Stimulated activated CD4-positive, alpha-beta T cell treated with anti-CD3 and anti-CD28 coated beads, Interleukin-1b, Interleukin-23, amount 100 ng/mL, for 4 hours (primary cell): ENCODE data around the gene HARBI1.

ENCODE experiments used
- DNase-seq, 2 donors: peaks; one replicate each; pipeline ENCODE4 v3.0.0-alpha.2; 2020; ENCODE audit warnings: low read depth in 2 of 2

Gene HARBI1

DNA sequence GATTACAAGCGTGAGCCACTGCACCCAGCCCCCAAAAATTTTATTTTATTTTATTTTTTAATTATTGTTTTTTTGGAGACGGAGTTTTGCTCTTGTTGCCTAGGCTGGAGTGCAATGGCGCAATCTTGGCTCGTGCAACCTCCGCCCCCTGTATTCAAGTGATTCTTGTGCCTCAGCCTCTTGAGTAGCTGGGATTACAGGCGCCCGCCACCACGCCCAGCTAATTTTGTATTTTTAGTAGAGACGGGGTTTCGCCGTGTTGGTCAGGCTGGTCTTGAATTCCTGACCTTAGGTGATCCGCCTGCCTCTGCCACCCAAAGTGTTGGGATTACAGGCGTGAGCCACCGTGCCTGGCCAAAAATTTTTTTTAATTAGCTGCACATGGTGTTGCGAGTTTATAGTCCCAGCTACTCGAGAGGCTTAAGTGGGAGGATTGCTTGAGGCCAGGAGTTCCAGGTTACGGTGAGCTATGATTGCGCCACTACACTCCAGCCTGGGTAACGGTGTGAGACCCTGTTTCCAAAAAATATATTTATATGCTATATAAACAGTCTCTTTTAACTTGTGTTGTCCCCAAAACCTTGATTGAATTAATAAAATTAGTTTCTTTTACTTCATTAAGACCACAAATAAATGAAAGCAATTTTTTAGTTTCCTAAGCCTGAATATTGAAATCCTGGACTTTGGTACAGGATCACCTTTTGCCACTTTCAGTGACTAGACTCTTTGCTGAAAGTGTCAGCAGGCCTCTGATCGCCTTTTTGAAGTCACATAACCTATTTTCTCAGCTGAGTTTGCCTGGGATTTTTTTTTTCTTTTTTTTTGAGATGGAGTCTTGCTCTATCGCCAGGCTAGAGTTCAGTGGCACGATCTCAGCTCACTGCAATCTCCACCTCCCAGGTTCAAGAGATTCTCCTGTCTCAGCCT lies 16.5 kb upstream of the HARBI1 start:
- no peak for DNase-seq

DNA sequence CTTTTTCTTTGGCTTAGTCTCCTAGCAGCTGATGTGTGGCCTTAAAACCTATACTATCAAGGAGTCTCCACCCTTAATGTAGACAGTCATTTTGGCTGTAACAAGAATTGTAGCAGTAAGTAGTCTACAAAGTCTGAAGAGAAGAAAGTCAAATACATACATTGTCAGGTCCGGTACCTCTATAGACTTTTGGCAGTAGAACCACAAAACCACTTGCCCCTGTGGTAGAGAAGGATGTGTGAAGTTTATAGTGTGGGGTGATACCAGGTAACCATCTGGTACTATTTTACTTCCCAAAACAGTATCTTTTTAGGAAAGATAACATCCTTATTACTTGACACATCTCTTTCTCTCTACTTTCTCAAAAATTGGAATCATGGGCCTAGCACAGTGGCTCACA lies 15.5 kb upstream of the HARBI1 start:
- no peak for DNase-seq

DNA sequence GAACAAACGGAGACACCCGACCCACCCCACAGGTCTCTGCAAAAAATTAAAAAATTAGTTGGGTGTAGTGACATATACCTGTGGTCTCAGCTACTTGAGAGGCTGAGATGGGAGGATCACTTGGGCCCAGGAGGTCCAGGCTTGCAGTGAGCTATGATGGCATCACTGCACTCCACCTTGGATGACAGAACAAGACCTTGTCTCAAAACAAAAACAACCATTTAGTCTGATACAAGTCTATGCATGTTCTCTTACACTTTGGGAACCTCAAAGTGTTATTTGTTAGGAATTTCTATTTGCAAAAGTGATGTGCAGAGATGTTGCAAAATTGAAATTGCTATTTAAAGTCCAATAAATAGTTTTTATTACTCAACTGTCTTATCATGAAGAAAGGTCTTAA lies 14.6 kb upstream of the HARBI1 start:
- DNase-seq, result no peak

- DNase-seq, result no peak
These were observed 13.2 kb upstream of the HARBI1 start for GRCh38 chr11:46630237-46630636.

DNA sequence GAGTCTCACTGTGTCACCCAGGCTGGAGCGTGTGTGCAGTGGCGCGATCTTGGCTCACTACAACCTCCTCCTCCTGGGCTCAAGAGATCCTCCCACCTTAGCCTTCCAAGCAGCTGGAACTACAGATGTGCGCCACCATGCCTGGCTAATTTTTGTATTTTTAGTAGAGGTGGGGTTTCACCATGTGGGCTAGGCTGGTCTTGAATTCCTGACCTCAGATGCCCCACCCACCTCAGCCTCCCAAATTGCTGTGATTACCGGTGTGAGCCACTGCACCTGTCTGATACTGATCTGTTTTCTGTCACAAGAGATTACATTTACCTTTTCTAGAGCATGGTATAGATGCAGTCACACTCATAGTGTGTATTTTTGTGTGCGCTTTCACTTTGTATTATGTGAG lies 11.9 kb upstream of the HARBI1 start:
- DNase-seq, result no peak

DNA sequence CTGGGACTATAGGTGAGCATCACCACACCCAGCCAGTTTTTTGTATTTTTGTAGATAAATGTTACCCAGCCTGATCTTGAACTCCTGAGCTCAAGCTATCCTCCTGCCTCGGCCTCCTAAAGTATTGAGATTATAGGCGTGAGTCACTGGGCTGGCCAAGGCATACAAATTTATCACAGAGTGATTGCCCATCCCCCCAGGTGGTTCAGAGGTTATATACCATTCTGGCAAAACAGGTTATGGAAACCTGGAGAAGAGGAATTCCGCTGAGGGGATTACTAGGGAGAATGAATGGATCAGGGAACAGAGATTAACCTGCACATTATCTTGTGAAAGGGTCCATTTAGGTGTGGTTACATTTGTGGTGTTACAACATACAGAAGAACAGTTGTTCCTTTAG lies 8.4 kb upstream of the HARBI1 start:
- DNase-seq, result no peak

- DNase-seq, result no peak
These were observed 1.8 kb upstream of the HARBI1 start for GRCh38 chr11:46618837-46619236.

DNA sequence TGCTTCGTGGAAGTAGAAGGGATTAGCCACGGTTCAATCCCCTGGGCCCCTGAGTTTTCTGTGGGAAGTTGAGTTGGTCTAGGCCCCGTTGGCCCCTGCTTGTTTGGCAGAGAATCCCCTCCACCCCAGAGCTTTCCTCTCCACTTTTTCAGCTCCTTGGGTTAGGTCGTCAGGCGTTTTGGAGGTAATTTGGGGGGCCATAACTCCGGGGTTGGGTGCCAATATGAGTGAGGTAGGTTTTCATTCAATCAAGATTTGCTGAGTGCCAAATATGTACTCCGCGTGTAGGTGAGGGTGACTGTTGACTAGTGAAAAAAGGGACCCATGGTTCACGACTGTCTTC lies 916 bp upstream of the HARBI1 start:
- DNase-seq, result no peak

DNA sequence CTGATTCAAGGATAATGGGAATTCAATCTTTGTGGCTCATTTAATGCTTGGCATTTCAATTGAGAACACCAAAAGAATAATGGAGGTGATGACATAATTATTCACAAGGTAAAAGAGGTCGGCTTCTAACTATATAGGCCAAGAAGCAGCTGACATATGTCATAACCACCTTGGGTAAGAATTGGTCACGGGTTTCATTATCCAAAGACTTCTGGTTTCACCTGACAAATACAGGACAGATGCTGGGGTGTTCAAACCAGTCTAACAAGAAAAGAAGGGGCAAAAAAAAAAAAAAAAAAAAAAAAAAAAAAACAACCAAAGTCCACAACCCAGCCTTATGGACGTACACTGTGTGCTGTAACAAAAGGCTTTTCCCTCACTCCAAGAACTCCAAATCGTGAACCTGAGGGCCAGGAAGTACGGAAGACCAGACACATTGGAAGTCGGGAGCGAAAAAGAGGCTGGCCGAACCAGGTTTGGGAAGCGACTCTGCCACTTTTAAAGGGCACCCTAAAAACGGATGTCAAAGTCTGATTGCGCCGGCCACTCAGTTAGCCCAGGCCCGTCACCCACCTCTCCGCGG lies 385 bp downstream of the HARBI1 start:
- no peak for DNase-seq

- DNase-seq, result no peak
These were observed 1.3 kb downstream of the HARBI1 start for GRCh38 chr11:46615756-46616155.

DNA sequence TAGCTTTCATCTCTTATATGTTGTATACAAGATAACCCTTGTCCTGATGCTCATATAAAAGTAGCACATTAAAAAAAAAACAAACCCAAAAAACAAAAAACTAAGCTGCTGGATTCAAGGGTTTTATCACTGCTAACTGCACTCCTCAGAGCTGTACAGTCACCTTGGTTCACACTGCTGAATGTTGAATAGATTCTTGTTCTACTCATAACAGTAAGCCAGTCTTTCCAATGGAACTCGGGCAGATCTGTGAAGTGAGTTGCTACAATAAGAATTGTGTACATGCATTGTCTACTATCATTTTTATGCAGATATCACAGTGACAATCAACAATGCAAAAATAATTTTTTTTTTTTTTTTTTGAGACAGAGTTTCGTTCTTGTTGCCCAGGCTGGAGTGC lies 4.7 kb downstream of the HARBI1 start:
- DNase-seq, result no peak

DNA sequence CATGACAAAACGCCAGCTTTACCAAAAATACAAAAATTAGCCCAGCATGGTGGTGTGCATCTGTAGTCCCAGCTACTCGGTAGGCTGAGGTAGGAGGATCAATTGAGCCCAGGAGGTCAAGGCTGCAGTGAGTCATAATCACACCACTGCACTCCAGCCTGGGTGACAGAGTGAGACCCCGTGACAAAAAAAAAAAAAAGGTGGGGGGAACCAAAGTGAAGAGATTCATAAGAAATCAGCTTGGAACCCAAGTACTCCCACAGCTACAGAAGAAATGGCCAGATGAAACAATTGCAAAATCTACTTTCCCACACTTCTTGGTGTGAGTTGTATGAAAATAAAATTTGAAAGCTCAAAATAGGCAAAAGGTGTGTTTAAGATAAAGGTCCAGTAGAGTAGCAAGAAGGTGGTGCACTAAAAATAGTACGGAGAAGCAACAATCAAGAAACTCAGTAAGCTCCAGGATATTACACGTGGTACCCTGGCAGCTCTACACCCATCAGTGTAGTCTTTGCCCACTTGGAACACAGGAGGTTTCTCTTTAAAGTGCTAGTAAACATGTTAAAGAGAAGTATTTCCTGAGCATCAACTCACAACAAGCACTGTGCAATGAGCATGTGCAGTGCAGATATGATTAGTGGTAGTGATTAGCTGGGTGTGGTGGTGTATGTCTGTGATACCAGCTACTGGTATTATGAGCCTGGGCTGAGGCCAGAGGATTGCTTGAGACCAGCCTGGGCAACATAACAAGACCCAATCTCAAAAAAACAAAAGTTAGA lies 5.3 kb downstream of the HARBI1 start:
- no peak for DNase-seq

GRCh38 chr11:46609386-46609785 lies 7.6 kb downstream of the HARBI1 start:
- no peak for DNase-seq

DNA sequence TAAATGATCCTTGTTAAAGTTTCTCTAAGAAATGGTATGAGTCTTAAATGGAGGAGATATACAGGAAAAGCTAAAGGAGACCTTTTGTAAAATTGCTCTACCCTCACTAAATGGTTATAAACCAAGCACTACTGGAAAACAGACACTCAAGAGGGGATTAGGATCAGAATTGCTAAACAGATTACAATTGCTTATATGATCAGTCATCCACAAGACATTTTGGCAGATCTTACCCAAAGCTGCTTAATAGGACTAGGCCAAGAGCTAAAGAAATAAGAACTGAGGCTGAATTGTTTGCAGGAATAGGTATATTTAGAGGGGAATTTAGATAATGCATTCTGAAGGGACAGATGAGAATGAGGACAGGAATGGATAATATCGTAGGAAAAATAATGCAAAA lies 9.5 kb downstream of the HARBI1 start:
- DNase-seq, result no peak

- no peak for DNase-seq
These were observed 12.2 kb downstream of the HARBI1 start for GRCh38 chr11:46604796-46605195.

- DNase-seq, result no peak
These were observed 13.2 kb downstream of the HARBI1 start for GRCh38 chr11:46603704-46604308.

DNA sequence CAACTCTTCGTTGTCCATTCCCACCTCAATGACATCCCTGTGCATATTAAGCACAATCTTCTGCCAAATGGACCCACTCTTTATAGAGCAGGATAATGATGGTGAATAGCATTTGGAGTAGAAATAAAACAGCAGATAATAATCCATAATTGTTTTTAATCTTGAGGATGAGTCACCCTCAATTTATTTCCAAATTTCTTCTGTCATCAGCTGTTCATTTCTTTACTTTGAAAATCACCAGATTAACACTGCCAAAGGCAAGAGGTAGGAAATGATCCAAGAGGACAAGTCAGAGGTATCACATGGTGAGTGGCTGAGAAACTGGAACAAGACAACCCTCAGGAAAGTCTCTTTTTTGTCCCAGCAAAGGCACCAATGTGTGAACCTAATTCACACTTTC lies 15.9 kb downstream of the HARBI1 start:
- DNase-seq, result no peak

DNA sequence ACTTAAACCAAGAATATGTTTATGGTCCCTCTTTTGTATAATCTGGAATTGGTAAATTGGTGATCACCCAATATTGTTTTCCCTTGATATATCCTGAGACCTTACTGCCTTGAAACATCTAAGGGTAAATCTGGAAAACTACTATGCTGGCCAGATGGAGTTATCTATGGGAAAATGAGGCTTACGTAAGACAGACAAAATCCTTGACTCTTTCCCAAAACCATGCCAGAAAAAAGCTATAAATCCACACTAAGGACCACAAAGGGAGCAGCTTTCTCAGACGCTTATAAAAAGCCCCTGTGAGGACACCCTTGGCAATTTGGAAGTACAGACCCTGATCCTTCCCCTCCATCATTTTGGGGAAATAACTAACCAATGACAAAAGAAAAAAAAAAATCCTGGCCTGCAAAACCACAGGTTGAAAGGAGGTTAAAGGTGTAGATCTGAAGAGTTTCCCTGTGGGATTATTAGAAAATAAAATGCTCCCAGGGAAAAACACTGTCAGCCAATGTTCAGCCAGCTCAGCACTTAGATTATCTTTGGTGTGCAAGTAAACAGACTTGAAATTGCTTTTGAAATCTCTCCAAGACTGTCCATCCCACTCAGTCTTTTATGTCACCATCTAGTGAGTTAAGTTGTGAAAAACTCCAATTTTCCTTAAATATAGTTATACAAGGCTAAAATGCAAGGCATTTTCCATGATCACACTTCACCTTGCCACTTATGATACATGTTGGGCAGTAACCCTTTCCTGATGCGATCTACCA lies 16.6 kb downstream of the HARBI1 start:
- DNase-seq, result no peak

DNA sequence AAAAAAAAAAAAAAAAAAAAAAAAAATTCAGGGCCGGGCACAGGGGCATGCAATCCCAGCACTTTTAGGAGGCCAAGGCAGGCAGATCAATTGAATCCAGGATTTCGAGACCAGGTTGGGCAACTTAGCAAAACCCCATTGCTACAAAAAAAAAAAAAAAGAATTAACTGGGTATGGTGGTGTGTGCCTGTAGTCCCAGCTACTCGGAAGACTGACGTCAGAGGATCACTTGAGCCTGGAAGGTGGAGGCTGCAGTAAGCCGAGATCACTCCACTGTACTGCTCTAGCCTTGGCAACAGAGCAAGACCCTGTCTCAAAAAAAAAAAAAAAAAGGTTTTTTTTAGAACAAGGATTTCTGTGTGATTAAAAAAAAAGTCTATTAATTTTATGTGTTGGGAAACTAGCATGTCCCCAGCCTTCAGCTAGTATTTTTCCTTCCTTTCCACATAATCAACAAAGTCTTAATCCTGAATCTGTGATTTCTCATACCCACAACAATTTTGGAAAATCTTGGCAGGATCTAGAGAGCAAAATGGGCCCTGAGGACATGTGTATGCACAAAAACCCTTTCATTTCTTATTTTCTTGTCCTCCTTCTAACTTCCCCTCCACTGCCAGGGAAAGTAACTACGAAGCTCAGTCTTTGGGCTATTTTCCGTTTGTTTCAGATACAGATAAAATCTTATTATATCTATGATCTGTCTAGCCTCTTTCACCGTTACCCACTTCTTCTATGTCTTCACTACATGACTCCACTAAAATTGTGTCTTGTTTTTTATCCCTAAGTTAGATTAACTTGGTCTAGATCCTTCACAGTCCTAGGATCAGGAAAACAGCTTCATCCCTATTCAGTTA lies 17.5 kb downstream of the HARBI1 start:
- no peak for DNase-seq

DNA sequence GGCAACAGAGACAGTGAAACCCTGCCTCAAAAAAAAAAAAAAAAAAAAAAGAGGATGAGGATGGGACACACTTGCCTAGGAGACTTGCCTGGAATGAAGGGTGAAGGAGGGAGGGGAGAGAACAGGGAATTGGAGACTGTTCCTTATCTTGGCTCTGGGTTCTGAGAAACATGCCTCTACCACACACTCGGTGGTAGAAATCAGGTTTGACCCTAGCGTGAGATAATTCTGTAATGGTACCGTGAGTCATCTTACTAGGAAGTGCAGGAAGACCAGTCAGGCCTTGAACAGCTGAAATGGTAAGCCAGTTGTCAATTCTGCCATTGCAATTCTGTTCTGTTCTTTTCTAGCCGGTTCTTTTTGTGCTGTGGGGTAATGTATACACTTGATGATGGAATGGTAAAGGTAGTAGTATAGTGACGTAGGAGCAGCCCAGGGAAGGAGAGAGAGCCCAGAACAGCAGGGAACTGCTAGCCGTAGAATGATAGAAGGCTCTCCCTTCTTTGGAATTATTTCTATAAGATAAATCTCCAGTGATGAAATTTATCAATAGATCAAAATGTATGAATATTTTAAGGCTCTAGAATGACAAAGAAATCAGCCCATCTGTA lies 19.3 kb downstream of the HARBI1 start:
- no peak for DNase-seq
